ENCODE results near the gene VIPR1.

The VIPR1 gene

GRCh38 chr3:42525736-42526345, 23.4 kb downstream of the VIPR1 start:
- H3K27me3 ChIP-seq (replicated peaks; ENCODE audit: control insufficient read depth, insufficient read depth, low read length), result peaks cover 20% of the 10 kb centered on the region
- H3K4me1 ChIP-seq (ENCODE audit: control insufficient read depth, insufficient read depth, low read length), result no peaks in the 10 kb centered on the region
- H3K4me3 ChIP-seq (ENCODE audit: low read length), result no peak overlapping the region
- H3K36me3 ChIP-seq (ENCODE audit: control insufficient read depth, insufficient read depth, low read length, severe bottlenecking), result no peaks in the 10 kb centered on the region
- H3K9ac ChIP-seq (ENCODE audit: low read length), result no peak overlapping the region
- no peak for DNase-seq (ENCODE audit: low read depth)
- H3K9me3 ChIP-seq (ENCODE audit: control insufficient read depth, low read length), result no peaks in the 10 kb centered on the region

- Histone ChIP-seq H3K9ac (ENCODE audit: low read length) (no peak overlapping the region), H3K4me1 (ENCODE audit: control insufficient read depth, insufficient read depth, low read length) (no peaks in the 10 kb centered on the region), H3K36me3 (ENCODE audit: control insufficient read depth, insufficient read depth, low read length, severe bottlenecking) (no peaks in the 10 kb centered on the region), H3K27me3 (replicated peaks; ENCODE audit: control insufficient read depth, insufficient read depth, low read length) (peaks cover 29% of the 10 kb centered on the region), H3K9me3 (ENCODE audit: control insufficient read depth, low read length) (no peaks in the 10 kb centered on the region), H3K4me3 (ENCODE audit: low read length) (no peak overlapping the region)
- no peak for DNase-seq (ENCODE audit: low read depth)
These were observed 24.3 kb downstream of the VIPR1 start for GRCh38 chr3:42526616-42527367.

GRCh38 chr3:42527368-42527917, 25.0 kb downstream of the VIPR1 start:
- Histone ChIP-seq H3K36me3 (ENCODE audit: control insufficient read depth, insufficient read depth, low read length, severe bottlenecking) (no peaks in the 10 kb centered on the region), H3K27me3 (replicated peaks; ENCODE audit: control insufficient read depth, insufficient read depth, low read length) (peaks cover 35% of the 10 kb centered on the region), H3K9ac (ENCODE audit: low read length) (no peak overlapping the region), H3K9me3 (ENCODE audit: control insufficient read depth, low read length) (no peaks in the 10 kb centered on the region), H3K4me1 (ENCODE audit: control insufficient read depth, insufficient read depth, low read length) (no peaks in the 10 kb centered on the region), H3K4me3 (ENCODE audit: low read length) (no peak overlapping the region)
- DNase-seq (ENCODE audit: low read depth), result no peak

- DNase-seq (ENCODE audit: low read depth), result no peak
- no peaks in the 10 kb centered on the region for H3K36me3 ChIP-seq (ENCODE audit: control insufficient read depth, insufficient read depth, low read length, severe bottlenecking)
- no peaks in the 10 kb centered on the region for H3K4me1 ChIP-seq (ENCODE audit: control insufficient read depth, insufficient read depth, low read length)
- H3K9me3 ChIP-seq (ENCODE audit: control insufficient read depth, low read length), result no peaks in the 10 kb centered on the region
- no peak overlapping the region for H3K4me3 ChIP-seq (ENCODE audit: low read length)
- H3K9ac ChIP-seq (ENCODE audit: low read length), result no peak overlapping the region
- H3K27me3 ChIP-seq (replicated peaks; ENCODE audit: control insufficient read depth, insufficient read depth, low read length), result peaks cover 38% of the 10 kb centered on the region
These were observed 27.0 kb downstream of the VIPR1 start for GRCh38 chr3:42529468-42529867.

- no peaks in the 10 kb centered on the region for H3K4me1 ChIP-seq (ENCODE audit: control insufficient read depth, insufficient read depth, low read length)
- no peaks in the 10 kb centered on the region for H3K36me3 ChIP-seq (ENCODE audit: control insufficient read depth, insufficient read depth, low read length, severe bottlenecking)
- no peak overlapping the region for H3K9ac ChIP-seq (ENCODE audit: low read length)
- peaks cover 38% of the 10 kb centered on the region for H3K27me3 ChIP-seq (replicated peaks; ENCODE audit: control insufficient read depth, insufficient read depth, low read length)
- H3K4me3 ChIP-seq (ENCODE audit: low read length), result no peak overlapping the region
- DNase-seq (ENCODE audit: low read depth), result no peak
- no peaks in the 10 kb centered on the region for H3K9me3 ChIP-seq (ENCODE audit: control insufficient read depth, low read length)
These were observed 27.6 kb downstream of the VIPR1 start for GRCh38 chr3:42530073-42530472.

GRCh38 chr3:42531470-42531869, 29.0 kb downstream of the VIPR1 start:
- Histone ChIP-seq H3K4me3 (ENCODE audit: low read length) (no peak overlapping the region), H3K4me1 (ENCODE audit: control insufficient read depth, insufficient read depth, low read length) (no peaks in the 10 kb centered on the region), H3K9me3 (ENCODE audit: control insufficient read depth, low read length) (no peaks in the 10 kb centered on the region), H3K27me3 (replicated peaks; ENCODE audit: control insufficient read depth, insufficient read depth, low read length) (peaks cover 41% of the 10 kb centered on the region), H3K9ac (ENCODE audit: low read length) (no peak overlapping the region), H3K36me3 (ENCODE audit: control insufficient read depth, insufficient read depth, low read length, severe bottlenecking) (no peaks in the 10 kb centered on the region)
- no peak for DNase-seq (ENCODE audit: low read depth)

- no peaks in the 10 kb centered on the region for H3K36me3 ChIP-seq (ENCODE audit: control insufficient read depth, insufficient read depth, low read length, severe bottlenecking)
- peaks cover 7% of the 10 kb centered on the region for H3K4me1 ChIP-seq (ENCODE audit: control insufficient read depth, insufficient read depth, low read length)
- H3K4me3 ChIP-seq (ENCODE audit: low read length), result no peak overlapping the region
- no peak overlapping the region for H3K9ac ChIP-seq (ENCODE audit: low read length)
- H3K27me3 ChIP-seq (replicated peaks; ENCODE audit: control insufficient read depth, insufficient read depth, low read length), result peaks cover 37% of the 10 kb centered on the region
- H3K9me3 ChIP-seq (ENCODE audit: control insufficient read depth, low read length), result no peaks in the 10 kb centered on the region
- no peak for DNase-seq (ENCODE audit: low read depth)
These were observed 29.8 kb downstream of the VIPR1 start for GRCh38 chr3:42532229-42532628.

- no peak overlapping the region for H3K4me3 ChIP-seq (ENCODE audit: low read length)
- no peak for DNase-seq (ENCODE audit: low read depth)
- H3K4me1 ChIP-seq (ENCODE audit: control insufficient read depth, insufficient read depth, low read length), result peaks cover 14% of the 10 kb centered on the region
- no peaks in the 10 kb centered on the region for H3K36me3 ChIP-seq (ENCODE audit: control insufficient read depth, insufficient read depth, low read length, severe bottlenecking)
- no peak overlapping the region for H3K9ac ChIP-seq (ENCODE audit: low read length)
- peaks cover 37% of the 10 kb centered on the region for H3K27me3 ChIP-seq (replicated peaks; ENCODE audit: control insufficient read depth, insufficient read depth, low read length)
- H3K9me3 ChIP-seq (ENCODE audit: control insufficient read depth, low read length), result no peaks in the 10 kb centered on the region
These were observed 30.9 kb downstream of the VIPR1 start for GRCh38 chr3:42533161-42533897.

GRCh38 chr3:42535981-42536784, 33.7 kb downstream of the VIPR1 start:
- peaks cover 14% of the 10 kb centered on the region for H3K4me1 ChIP-seq (ENCODE audit: control insufficient read depth, insufficient read depth, low read length)

GRCh38 chr3:42537350-42537749, 34.9 kb downstream of the VIPR1 start:
- DNase-seq (ENCODE audit: low read depth), result no peak
- Histone ChIP-seq H3K36me3 (ENCODE audit: control insufficient read depth, insufficient read depth, low read length, severe bottlenecking) (no peaks in the 10 kb centered on the region), H3K9ac (ENCODE audit: low read length) (no peak overlapping the region), H3K4me3 (ENCODE audit: low read length) (no peak overlapping the region), H3K4me1 (ENCODE audit: control insufficient read depth, insufficient read depth, low read length) (peaks cover 14% of the 10 kb centered on the region), H3K9me3 (ENCODE audit: control insufficient read depth, low read length) (no peaks in the 10 kb centered on the region), H3K27me3 (replicated peaks; ENCODE audit: control insufficient read depth, insufficient read depth, low read length) (peaks cover 14% of the 10 kb centered on the region)

More at GRCh38 chr3:42535981-42536784, 33.7 kb downstream of the VIPR1 start:
- peak; percentile 13 for DNase-seq (ENCODE audit: low read depth)
- Histone ChIP-seq H3K4me3 (ENCODE audit: low read length) (no peak overlapping the region), H3K9ac (ENCODE audit: low read length) (no peak overlapping the region), H3K27me3 (replicated peaks; ENCODE audit: control insufficient read depth, insufficient read depth, low read length) (peaks cover 26% of the 10 kb centered on the region), H3K9me3 (ENCODE audit: control insufficient read depth, low read length) (no peaks in the 10 kb centered on the region), H3K36me3 (ENCODE audit: control insufficient read depth, insufficient read depth, low read length, severe bottlenecking) (no peaks in the 10 kb centered on the region)
